Measurements from ENCODE around the gene ENTR1. TPM values are rescaled to one million over a fixed set of nuclear protein-coding genes. Genes with fewer than 3 reads are reported as not detected.

ENTR1 gene
- total and polyA plus RNA-seq, 10 of the 15 experiments (the other 5 are each of a cell fraction or from before 2014, with no cell fraction given), result 8.2 to 96.4 (median 41.1) TPM

DNA sequence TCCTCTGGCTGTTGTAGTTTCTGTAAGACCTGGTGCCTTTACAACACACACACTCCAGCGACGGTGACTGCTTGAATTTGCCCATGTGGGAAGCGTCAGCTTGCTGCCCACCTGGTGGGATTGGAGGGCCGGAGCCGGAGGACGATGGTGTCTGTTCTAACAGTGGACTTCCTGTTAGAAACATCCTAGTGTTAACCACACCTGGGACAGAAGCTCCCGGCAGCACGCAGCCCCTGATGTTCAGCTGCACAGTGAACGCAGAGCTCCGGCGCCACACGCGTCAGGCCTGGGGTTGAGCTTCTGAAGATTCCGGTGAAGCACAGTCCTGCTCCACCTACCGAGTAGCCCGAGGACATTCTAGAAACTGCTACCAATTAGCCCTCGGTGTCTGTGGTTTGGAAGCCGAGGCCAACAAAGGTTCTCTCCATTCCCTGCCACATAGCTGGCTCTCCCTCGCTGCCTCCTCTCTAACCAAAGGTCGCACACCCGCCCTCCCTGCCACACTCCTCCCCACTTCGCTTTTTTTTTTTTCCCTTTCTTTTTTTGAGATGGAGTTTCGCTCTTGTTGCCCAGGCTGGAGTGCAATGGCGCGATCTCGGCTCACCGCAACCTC lies 14.4 kb upstream of the ENTR1 start:
- RAD21 ChIA-PET (ENCODE audit: unreplicated experiment), result no interaction called here
- BruUV-seq (replicated peaks), result no TSS peak
- DNase-seq (ENCODE audit: low read depth, low spot score) (no peak), ATAC-seq (no peak), FAIRE-seq (no peak)
- CTCF ChIA-PET, result interaction anchor here (1.1 kb wide), 1 partner anchor 25 kb away, joined by 4 read pairs; the partner anchor contains the start of gene SNAPC4
- H3K9me3 ChIP-seq (replicated peaks; ENCODE audit: control insufficient read depth, insufficient read depth, low read length), result no peaks in the 10 kb centered on the region
- no peaks in the 10 kb centered on the region for H4K20me1 ChIP-seq (ENCODE audit: control insufficient read depth, insufficient read depth)
- intact Hi-C loops (cut with micrococcal nuclease; ENCODE audit: unreplicated experiment), result no loop called here
- no peak overlapping the region for H3K4me3 ChIP-seq
- H3K27me3 ChIP-seq (replicated peaks in 1 of 2; ENCODE audit: control insufficient read depth in 2 of 2, insufficient read depth in 2 of 2, low read length in 1 of 2), result no peaks in the 10 kb centered on the region
- SMC1A ChIA-PET (ENCODE audit: uncharacterized antibody, unreplicated experiment), result no interaction called here
- H3K27ac ChIP-seq (ENCODE audit: control insufficient read depth, insufficient read depth), result no peak overlapping the region
- TF ChIP-seq CHD1 (IDR thresholded peaks at IDR 0.05; ENCODE audit: low read depth, low read length) (no peak), POLR2A (IDR thresholded peaks at IDR 0.05; ENCODE audit: low read depth, low read length) (peak; percentile 30; the same call in 1 of the 2 replicates), MYC (IDR thresholded peaks at IDR 0.05; ENCODE audit: insufficient read depth, insufficient read length, insufficient replicate concordance, low read length, severe bottlenecking) (no peak), POLR2AphosphoS5 (IDR thresholded peaks at IDR 0.05; ENCODE audit: low read length) (0 out of 2 replicates have a peak, but pooled peaks have one; percentile 7), TCF7 (IDR thresholded peaks at IDR 0.05; ENCODE audit: borderline replicate concordance) (no peak), SMAD5 (IDR thresholded peaks at IDR 0.05; ENCODE audit: low read depth) (no peak), CHD2 (IDR thresholded peaks at IDR 0.05; ENCODE audit: borderline replicate concordance, low read depth, low read length) (no peak), SIN3A (IDR thresholded peaks at IDR 0.05; ENCODE audit: low read depth, low read length) (no peak), RAD21 (IDR thresholded peaks at IDR 0.05; ENCODE audit: insufficient read depth, low read depth, low read length) (no peak), YY1 (IDR thresholded peaks at IDR 0.05; ENCODE audit: low read depth, low read length) (no peak)
- TF ChIP-seq, protein P1, sequence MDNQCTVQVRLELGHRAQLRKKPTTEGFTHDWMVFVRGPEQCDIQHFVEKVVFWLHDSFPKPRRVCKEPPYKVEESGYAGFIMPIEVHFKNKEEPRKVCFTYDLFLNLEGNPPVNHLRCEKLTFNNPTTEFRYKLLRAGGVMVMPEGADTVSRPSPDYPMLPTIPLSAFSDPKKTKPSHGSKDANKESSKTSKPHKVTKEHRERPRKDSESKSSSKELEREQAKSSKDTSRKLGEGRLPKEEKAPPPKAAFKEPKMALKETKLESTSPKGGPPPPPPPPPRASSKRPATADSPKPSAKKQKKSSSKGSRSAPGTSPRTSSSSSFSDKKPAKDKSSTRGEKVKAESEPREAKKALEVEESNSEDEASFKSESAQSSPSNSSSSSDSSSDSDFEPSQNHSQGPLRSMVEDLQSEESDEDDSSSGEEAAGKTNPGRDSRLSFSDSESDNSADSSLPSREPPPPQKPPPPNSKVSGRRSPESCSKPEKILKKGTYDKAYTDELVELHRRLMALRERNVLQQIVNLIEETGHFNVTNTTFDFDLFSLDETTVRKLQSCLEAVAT (IDR thresholded peaks at IDR 0.05), result no peak
- no peak overlapping the region for H2AFZ ChIP-seq (ENCODE audit: control insufficient read depth, low read depth, low read length)
- POLR2A ChIA-PET, result no interaction called here
- H3K4me2 ChIP-seq (ENCODE audit: control insufficient read depth, insufficient read depth), result no peak overlapping the region
- H3K9ac ChIP-seq (ENCODE audit: control insufficient read depth, insufficient read depth, low read length), result no peak overlapping the region
- 96% methylated on average over 26 of the region's 27 CpGs for WGBS (ENCODE audit: insufficient coverage, insufficient replicate concordance, low lambda C conversion rate, missing lambda C conversion rate)
- H3K4me1 ChIP-seq (ENCODE audit: control insufficient read depth, insufficient read depth, low read length), result no peaks in the 10 kb centered on the region
- H3K79me2 ChIP-seq (ENCODE audit: control insufficient read depth, insufficient read depth, low read length), result no peaks in the 10 kb centered on the region
- H3K36me3 ChIP-seq (ENCODE audit: control insufficient read depth in 2 of 2, insufficient read depth in 2 of 2, low read length in 1 of 2), result peaks cover 17 to 19% of the 10 kb centered on the region in 2 experiments; a peak in 3 of 4 replicates
- in situ Hi-C loops (cut with MboI), result no loop called here

Measured in GM12878 (cell line).